Stimulated activated CD4-positive, alpha-beta T cell treated with anti-CD3 and anti-CD28 coated beads, Interleukin-1b, Interleukin-23, amount 100 ng/mL, for 24 hours (primary cell): ENCODE measurements around the gene PPP1R16B.
"Not testable (repeated sequence)": the region's sequence is repeated elsewhere in the genome, so short reads cannot be mapped to it uniquely, and the experiment has no call there.

Experiments
- DNase-seq, 4 experiments: peaks; one replicate each; pipeline ENCODE4 v3.0.0-alpha.2; 2020; ENCODE audit warnings: low read depth in 4 of 4, low spot score in 1 of 4

The PPP1R16B gene

DNA sequence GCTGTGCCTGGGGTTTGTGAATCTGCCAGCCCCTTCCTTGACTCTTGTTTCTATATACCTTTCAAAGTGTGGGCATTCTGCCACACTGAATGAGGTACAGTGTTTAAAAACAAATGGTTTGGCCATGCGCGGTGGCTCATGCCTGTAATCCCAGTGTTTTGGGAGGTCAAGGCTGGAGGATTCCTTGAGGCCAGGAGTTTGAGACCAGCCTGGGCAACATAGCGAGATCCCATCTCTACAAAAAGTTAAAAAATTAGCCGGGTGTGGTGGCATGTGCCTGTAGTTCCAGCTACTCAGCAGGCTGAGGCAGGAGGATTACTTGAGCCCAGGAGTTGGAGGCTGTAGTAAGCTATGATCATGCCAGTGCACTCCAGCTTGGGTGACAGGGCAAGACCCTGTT lies 126.5 kb downstream of the PPP1R16B start:
- no peak for DNase-seq

GRCh38 chr20:38932457-38933120 lies 127.1 kb downstream of the PPP1R16B start:
- DNase-seq = no peak

GRCh38 chr20:38934530-38934929 lies 129.0 kb downstream of the PPP1R16B start:
- no peak for DNase-seq

GRCh38 chr20:38935285-38935684 lies 129.8 kb downstream of the PPP1R16B start:
- DNase-seq = no peak

- no peak for DNase-seq
Observed at GRCh38 chr20:38935967-38936407, 130.5 kb downstream of the PPP1R16B start.

- DNase-seq = no peak
Observed at GRCh38 chr20:38937000-38937399, 131.5 kb downstream of the PPP1R16B start.

DNA sequence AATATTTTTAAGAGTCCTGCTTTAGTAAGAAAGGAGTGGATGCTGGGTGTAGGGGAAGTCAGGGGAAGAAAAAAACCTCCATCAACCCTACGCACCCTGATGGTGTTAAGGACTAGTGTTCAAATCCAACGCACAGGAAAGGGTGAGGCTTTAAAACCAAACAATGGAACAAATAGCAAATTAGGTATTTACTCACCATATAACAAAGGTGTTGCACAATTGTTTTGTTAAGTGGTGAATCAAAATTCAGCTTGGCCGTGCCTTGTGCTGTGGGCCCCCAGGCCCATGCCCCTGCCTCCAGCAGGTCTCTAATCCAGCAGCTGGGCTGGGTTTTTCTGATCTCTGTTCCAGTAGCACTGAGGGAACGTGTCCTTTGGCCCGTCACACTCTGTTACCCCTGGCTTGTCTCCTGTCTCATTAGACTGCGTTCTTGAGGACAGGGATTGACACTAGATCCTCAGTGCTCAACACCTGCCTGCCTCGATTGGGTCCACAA lies 132.5 kb downstream of the PPP1R16B start:
- no peak for DNase-seq

DNA sequence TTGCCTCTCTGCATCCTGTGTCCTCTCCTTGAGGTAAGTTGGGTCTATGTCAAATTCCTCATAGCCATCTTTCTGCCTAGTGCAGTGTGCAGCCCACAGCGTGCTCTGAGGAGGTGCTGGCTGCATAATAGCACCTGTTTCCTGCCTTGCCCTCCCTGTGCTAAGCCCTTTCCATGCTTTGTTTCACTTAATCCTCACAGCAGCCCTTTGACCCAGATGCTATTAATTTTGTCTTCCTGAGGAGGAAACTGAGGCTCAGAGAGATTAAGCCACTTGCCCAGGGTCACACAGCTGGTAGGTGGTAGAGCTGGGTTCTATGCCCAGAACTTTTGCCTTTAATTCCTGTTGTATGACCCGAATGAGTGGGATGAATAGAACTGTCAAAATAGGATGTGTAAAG lies 134.2 kb downstream of the PPP1R16B start:
- no peak for DNase-seq

- no peak for DNase-seq
Observed at GRCh38 chr20:38940644-38941043, 135.1 kb downstream of the PPP1R16B start.

DNA sequence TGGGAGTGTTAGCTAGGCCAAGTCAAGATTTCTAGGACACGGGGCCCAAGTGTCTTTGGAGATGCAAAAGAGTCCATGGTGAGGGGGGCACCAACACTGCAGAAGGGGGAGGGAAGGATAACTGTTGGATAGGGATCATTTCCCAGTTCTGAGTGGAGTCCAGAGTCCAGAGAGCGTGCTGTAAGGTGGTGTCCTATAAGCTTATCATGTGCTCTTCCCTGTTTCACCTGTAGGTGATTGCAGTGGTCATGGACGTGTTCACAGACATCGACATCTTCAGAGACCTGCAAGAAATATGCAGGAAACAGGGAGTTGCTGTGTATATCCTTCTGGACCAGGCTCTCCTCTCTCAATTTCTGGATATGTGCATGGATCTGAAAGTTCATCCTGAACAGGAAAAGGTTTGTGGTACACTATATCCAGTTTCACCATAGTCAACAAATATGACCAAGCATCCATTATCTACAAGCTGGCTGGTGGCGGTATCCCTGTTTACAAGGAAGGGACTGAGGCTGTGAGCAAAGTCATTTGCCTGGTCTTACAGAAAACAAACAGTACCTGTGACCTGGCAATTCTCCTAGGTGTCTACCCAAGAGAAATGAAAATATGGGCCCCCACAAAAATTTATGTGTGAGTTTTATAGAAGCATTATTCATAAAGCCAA lies 136.4 kb downstream of the PPP1R16B start:
- no peak for DNase-seq

- DNase-seq = no peak
Observed at GRCh38 chr20:38945012-38945411, 139.5 kb downstream of the PPP1R16B start.

DNA sequence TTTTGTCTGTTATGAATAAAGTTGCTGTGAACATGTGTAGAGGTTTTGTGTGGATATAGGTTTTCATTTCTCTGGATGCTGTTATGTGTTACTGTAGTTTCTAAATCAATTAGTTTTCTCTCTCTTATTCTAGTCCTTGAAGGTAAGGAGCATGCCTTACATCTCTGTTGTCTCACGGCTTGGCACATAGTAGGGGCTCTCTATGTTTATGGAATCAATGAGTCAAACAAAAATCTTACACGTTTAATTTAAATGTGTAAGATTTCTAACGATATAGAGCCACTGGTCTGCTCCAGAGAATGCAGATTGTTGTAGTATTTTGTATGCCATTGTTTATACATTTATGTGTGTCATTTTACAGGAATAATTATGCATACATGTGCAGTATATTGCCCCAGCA lies 141.3 kb downstream of the PPP1R16B start:
- no peak for DNase-seq

GRCh38 chr20:38947931-38948362 lies 142.4 kb downstream of the PPP1R16B start:
- DNase-seq = no peak

DNA sequence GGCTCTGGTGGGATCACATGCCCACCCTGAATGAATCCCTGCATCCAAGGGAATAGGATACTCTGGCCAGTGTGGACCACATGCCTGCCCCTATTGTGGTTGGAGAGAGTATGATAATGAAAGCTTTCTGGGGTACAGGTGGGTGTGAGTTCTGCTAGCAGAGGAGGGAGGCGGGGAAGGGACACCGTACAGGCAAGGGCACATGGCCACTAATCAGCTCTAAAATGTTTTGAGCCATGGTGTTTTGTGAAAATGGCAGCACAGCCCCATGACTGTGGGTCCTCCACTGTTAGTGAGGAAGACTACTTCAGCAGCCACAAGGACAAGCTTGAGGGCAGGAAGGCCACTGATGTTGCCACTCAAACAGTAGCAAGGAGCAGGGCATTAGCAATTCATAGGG lies 144.8 kb downstream of the PPP1R16B start:
- no peak for DNase-seq

DNA sequence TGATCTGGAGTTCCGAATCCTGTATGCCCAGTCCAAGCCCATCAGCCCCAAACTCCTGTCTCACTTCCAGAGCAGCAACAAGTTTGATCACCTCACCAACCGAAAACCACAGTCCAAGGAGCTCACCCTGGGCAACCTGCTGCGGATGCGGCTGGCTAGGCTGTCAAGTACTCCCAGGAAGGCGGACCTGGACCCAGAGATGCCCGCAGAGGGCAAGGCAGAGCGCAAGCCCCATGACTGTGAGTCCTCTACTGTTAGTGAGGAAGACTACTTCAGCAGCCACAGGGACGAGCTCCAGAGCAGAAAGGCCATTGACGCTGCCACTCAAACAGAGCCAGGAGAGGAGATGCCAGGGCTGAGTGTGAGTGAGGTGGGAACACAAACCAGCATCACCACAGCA lies 146.1 kb downstream of the PPP1R16B start:
- DNase-seq = no peak

DNA sequence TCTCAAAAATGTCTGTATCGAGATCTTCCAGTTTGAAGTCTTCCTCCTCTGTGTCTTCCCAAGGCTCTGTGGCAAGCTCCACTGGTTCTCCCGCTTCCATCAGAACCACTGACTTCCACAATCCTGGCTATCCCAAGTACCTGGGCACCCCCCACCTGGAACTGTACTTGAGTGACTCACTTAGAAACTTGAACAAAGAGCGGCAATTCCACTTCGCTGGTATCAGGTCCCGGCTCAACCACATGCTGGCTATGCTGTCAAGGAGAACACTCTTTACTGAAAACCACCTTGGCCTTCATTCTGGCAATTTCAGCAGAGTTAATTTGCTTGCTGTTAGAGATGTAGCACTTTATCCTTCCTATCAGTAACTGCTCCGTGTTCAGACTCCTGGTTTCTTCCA lies 146.7 kb downstream of the PPP1R16B start:
- no peak for DNase-seq

- DNase-seq = no peak
Observed at GRCh38 chr20:38953630-38954340, 148.3 kb downstream of the PPP1R16B start.

GRCh38 chr20:38957235-38957876 lies 151.9 kb downstream of the PPP1R16B start:
- DNase-seq = no peak

GRCh38 chr20:38957915-38958485 lies 152.5 kb downstream of the PPP1R16B start:
- DNase-seq = no peak

- not testable (repeated sequence) for DNase-seq
Observed at GRCh38 chr20:38960187-38960687, 154.7 kb downstream of the PPP1R16B start.

GRCh38 chr20:38961530-38962043 lies 156.1 kb downstream of the PPP1R16B start:
- peak in 2 of 4 experiments; percentile 2 to 15 for DNase-seq
